Naive thymus-derived CD8-positive, alpha-beta T cell (primary cell): Measurements from ENCODE around the gene RAB40AL. TPM values are rescaled to one million over a fixed set of nuclear protein-coding genes. Genes with fewer than 3 reads are reported as not detected.
A peak's percentile ranks its signal among the peaks of the same experiment; 100 is the strongest.
"Not testable (repeated sequence)": the region's sequence is repeated elsewhere in the genome, so short reads cannot be mapped to it uniquely, and the experiment has no call there.

Experiments
- ATAC-seq, 2 donors: fragments of 150-1000 bp; cut with Tn5 transposase in 1 of 2; sonication (Bioruptor Pico), chemical (Tn5 transposase) in 1 of 2; 1 replicate in 1 of 2; 2 replicates in 1 of 2; pipeline ENCODE4 v1.10.0; 2021; ENCODE audit warnings: mild to moderate bottlenecking in 2 of 2, moderate library complexity in 2 of 2
- POLR2A ChIA-PET: fragments of 350-600 bp; sonication (Branson Sonifier 250); formaldehyde crosslinking; loops from one replicate; lab custom pipeline; 2021; ENCODE audit warnings: antibody characterized with exemption; lab: Charles Lee
- DNase-seq, 10 donors: peaks; one replicate each; pipeline versions ENCODE4 v3.0.0 to v3.0.0-alpha.2; 2020 to 2022
- H3K27ac Mint-ChIP-seq, 10 donors: one replicate each; pipeline ENCODE4 v1.8.0; 2020 to 2022; ENCODE audit warnings: mild to moderate bottlenecking in 10 of 10, mixed read lengths in 10 of 10, moderate library complexity in 4 of 10, inconsistent platforms in 1 of 10
- H3K27me3 Mint-ChIP-seq, 5 donors: one replicate each; pipeline ENCODE4 v1.8.0; 2021 to 2022; ENCODE audit warnings: mixed read lengths in 5 of 5
- H3K36me3 Mint-ChIP-seq, 3 donors: one replicate each; pipeline ENCODE4 v1.8.0; 2020 to 2022; ENCODE audit warnings: mixed read lengths in 3 of 3, mild to moderate bottlenecking in 2 of 3, inconsistent platforms in 1 of 3
- H3K4me1 Mint-ChIP-seq, 4 donors: one replicate each; pipeline ENCODE4 v1.8.0; 2021 to 2022; ENCODE audit warnings: mixed read lengths in 4 of 4
- H3K4me3 Mint-ChIP-seq, 10 donors: one replicate each; pipeline ENCODE4 v1.8.0; 2020 to 2022; ENCODE audit warnings: mild to moderate bottlenecking in 10 of 10, mixed read lengths in 10 of 10, moderate library complexity in 6 of 10, inconsistent platforms in 1 of 10
- H3K9me3 Mint-ChIP-seq, 9 donors: one replicate each; pipeline ENCODE4 v1.8.0; 2020 to 2022; ENCODE audit warnings: mixed read lengths in 9 of 9, mild to moderate bottlenecking in 3 of 9, inconsistent platforms in 1 of 9, moderate library complexity in 1 of 9
- polyA plus RNA-seq, 3 donors: library from polyadenylated mRNA; unstranded; fragments of 300-500 nt; fragmentation: Illumina TruSeq; gene quantifications; one replicate each; pipeline ENCODE4 v1.2.3, GENCODE V29; 2021
- total RNA-seq, 8 experiments: library from RNA in 2 of 8; stranded (reverse) in 2 of 8; gene quantifications; one replicate each; pipeline ENCODE4 v1.2.3 and lab custom pipeline; 2021 to 2026

Gene RAB40AL, protein sequence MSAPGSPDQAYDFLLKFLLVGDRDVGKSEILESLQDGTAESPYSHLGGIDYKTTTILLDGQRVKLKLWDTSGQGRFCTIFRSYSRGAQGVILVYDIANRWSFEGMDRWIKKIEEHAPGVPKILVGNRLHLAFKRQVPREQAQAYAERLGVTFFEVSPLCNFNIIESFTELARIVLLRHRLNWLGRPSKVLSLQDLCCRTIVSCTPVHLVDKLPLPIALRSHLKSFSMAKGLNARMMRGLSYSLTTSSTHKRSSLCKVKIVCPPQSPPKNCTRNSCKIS
- total RNA-seq: under 1 TPM in 1 of 2 experiments, not detected in 1; 0.96 TPM
- polyA plus RNA-seq: not detected
- total RNA-seq (lab: John Stamatoyannopoulos, UW): 0 to 0.25 (median 0) reads per million in 6 experiments

DNA sequence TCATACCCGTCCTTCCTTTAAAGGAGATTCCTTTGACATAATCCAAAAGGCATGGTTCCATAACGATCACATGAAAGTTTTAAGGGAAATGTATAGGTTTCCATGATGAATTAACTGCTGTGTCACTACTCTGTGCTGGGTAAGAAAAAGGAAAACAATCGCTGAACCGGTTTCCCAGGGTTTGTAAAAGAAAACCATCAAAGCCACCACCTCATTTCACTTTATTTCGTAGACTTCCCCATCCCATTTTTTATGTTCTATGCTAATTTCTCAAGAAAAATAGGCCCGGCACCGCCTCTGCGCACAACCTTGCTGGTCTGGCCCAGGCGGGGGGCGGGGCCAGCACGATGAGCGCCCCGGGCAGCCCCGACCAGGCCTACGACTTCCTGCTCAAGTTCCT, at the start of gene RAB40AL:
Gene RAB40AL, plus strand, starts transcription at position 301 of the 400 bp plus-strand sequence. Its CDS starts 47 bp downstream, at position 348.
- POLR2A ChIA-PET, H3K27me3 Mint-ChIP-seq, H3K4me3 Mint-ChIP-seq, H3K9me3 Mint-ChIP-seq, H3K36me3 Mint-ChIP-seq, ATAC-seq, H3K27ac Mint-ChIP-seq, H3K4me1 Mint-ChIP-seq, DNase-seq: not testable (repeated sequence)

DNA sequence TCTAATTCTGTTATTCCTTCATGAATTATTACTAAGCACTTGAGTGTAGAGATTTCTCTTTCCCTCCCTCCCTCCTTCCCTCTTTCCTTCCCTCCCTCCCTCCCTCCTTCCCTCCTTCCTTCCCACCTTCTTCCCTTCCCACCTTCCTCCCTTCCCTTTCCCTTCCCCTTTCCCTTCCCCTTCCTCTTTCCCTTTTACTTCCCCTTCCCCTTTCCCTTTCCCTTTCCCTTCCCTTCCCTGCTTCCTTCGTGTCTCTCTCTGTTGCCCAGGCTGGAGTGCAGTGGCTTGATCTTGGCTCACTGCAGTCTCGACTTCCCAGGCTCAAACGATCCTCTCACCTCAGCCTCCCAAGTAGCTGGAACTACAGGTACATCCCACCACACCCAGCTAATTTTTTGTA, 49.4 kb upstream of the RAB40AL start:
- H3K9me3 Mint-ChIP-seq: no peaks in the 10 kb centered on the region
- H3K27ac Mint-ChIP-seq: no peak overlapping the region
- no peak overlapping the region for H3K4me3 Mint-ChIP-seq
- peaks cover 0 to 7% (median 2%) of the 10 kb centered on the region in 3 donors for H3K36me3 Mint-ChIP-seq
- H3K4me1 Mint-ChIP-seq: no peaks in the 10 kb centered on the region
- no peaks in the 10 kb centered on the region for H3K27me3 Mint-ChIP-seq
- POLR2A ChIA-PET: no interaction called here
- ATAC-seq: no peak
- no peak for DNase-seq

DNA sequence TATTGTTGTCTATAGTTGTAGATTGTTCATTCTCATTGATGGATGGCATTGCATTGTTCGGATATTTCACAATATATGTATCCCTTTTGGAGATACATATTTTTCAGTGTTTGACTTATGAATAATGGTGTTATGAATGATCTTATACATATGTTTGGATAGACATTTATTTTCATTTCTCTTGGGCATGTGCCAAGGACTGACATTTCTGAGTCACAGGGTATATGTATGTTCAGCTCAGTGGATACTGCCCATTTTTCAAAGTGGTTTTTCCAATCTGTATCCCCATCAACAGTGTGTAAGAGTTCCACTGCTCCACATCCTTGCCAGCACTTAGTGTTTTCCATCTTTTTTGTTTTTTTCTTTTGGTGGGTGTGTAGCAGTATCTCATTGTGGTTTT, 45.0 kb upstream of the RAB40AL start:
- no peaks in the 10 kb centered on the region for H3K27me3 Mint-ChIP-seq
- H3K9me3 Mint-ChIP-seq: no peaks in the 10 kb centered on the region
- POLR2A ChIA-PET: no interaction called here
- DNase-seq (no peak), ATAC-seq (no peak)
- peaks cover 0 to 5% (median 0%) of the 10 kb centered on the region in 3 donors for H3K36me3 Mint-ChIP-seq
- no peaks in the 10 kb centered on the region for H3K4me1 Mint-ChIP-seq
- no peak overlapping the region for H3K27ac Mint-ChIP-seq
- no peak overlapping the region for H3K4me3 Mint-ChIP-seq

DNA sequence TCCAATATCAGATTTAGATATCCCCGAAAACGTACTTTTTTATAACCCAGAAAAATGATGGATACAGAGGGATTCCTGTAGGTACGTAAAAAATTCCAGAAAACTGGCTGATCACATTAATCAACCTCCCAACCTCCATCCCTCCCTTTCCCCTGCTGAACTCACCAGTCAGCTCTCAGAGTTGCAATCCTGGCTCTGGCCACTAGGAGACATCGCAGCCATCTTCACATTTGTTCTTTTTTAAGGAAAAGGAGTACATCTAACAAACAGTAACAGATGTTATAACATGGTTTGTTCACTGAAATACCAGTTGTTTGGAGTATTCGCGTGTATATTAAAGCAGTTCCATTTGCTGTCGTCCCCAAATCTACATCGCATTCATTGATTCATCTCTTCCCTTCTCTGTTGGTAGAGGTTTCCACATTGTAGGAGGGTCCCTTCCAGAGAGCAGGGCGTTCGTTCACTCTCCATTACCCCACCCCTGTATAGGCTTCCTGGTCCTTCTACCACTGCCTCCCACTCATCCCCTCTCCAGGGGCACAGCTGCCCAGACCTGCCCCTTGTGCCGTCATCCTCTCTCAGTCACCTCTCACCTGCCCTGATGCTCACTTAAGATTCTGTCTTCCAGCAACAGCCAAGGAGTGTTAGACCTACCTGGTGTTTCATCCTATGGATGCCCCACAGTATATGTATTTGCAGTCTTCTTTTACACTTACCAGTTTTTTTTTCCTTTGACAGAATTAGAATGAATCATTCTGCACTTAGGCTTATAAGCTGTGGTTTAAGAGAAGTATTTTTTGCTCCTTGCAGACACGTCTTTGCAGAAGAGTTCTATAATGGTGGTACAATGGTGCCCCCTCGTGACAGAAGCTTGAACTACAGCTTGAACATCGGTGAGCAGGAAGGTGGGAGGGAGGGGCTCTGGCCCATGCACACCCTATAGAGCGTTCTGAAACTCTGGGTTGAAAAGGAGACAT, 36.8 kb upstream of the RAB40AL start:
- Mint-ChIP-seq H3K27ac (peak overlapping the region in 1 of 10 donors; percentile 14), H3K27me3 (no peaks in the 10 kb centered on the region), H3K4me3 (peak overlapping the region in 6 of 10 donors; percentile 5 to 48 (median 40)), H3K4me1 (peaks cover 6 to 8% (median 7%) of the 10 kb centered on the region in 4 donors), H3K9me3 (peaks cover 0 to 2% (median 0%) of the 10 kb centered on the region in 9 donors), H3K36me3 (peaks cover 0 to 11% (median 4%) of the 10 kb centered on the region in 3 donors)
- DNase-seq: peak; percentile 36 to 79 (median 66)
- POLR2A ChIA-PET: no interaction called here
- ATAC-seq: peak; percentile 73 to 90

DNA sequence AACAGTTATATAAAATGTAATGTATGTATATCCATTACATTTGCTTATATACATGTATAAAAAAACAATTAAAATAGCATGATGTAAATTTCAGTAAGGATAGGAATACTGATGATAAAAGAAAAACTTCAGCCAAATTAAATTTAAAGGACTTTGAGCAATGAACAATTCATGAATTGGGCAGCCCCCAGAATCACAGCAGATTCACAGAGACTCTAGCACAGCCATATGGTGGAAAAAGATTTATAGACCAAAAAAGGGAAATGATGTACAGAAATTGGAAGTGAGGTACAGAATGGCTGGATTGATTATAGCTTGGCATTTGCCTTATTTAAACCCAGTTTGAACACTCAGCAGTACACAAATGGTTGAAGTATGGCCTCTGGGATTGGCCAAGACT, 34.7 kb upstream of the RAB40AL start:
- no peak overlapping the region for H3K27ac Mint-ChIP-seq

DNA sequence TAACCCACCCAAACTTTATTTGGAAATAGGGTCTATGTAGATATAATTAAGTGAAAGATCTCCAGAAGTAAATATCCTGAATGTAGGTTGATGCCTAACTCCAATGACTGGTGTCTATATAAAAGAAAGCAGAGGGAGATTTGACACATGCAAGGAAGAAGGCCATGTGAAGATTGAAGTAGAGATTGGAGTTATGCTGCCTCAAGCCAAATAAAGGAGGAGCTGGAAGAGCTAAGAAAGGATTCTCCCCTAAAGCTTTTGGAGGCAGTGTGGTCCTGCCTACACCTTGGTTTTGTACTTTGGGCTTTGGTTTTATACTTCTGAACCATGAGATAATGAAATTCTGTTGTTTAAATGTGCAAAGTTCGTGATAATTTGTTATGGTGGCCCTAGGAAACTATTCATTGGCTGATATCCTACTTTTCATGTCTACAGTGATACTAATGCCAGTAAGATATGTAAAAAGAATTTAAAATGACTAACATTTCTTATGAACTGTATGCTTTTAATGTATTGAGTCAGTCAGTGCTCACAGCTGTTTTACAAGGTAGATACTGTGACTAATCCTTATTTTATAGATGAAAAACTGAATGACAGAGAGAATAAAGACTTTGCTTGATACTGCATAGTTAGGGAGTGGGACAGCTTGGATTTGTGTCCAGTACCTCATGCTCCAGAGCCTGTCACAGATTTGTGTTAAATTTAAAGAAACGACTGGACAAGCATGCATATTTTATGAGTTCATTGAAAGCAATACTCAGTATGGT, 5.9 kb upstream of the RAB40AL start:
- POLR2A ChIA-PET: no interaction called here
- Mint-ChIP-seq H3K27me3 (no peaks in the 10 kb centered on the region), H3K4me1 (no peaks in the 10 kb centered on the region), H3K27ac (no peak overlapping the region), H3K9me3 (no peaks in the 10 kb centered on the region), H3K4me3 (no peak overlapping the region), H3K36me3 (no peaks in the 10 kb centered on the region)
- no peak for DNase-seq
- ATAC-seq: no peak

More for the DNA sequence above, 34.7 kb upstream of the RAB40AL start:
- Mint-ChIP-seq H3K4me3 (no peak overlapping the region), H3K36me3 (peaks cover 0 to 26% (median 12%) of the 10 kb centered on the region in 3 donors), H3K9me3 (peaks cover 0 to 2% (median 0%) of the 10 kb centered on the region in 9 donors), H3K4me1 (peaks cover 6 to 8% (median 7%) of the 10 kb centered on the region in 4 donors), H3K27me3 (no peaks in the 10 kb centered on the region)
- POLR2A ChIA-PET: no interaction called here
- ATAC-seq (no peak), DNase-seq (no peak)

DNA sequence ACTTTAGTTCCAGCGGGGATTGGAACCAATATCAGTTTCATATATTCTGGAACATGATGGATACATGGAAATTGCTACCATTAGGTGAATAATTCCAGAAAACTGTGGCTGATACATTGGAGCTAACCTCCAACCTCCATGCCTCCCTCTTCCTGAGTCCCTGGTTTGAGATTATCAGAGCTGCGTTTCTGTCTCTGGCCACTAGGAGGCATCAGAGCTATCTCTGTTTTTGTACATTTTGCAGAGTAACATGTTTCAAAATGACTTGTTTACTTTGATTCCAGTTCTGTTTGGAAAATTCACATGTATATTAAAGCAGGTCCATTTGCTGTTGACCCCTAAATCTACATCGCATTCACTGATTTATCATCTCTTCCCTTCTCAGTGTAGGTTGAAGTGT, 2.4 kb upstream of the RAB40AL start:
- ATAC-seq: no peak
- Mint-ChIP-seq H3K36me3 (no peaks in the 10 kb centered on the region), H3K9me3 (no peaks in the 10 kb centered on the region), H3K27me3 (no peaks in the 10 kb centered on the region), H3K4me1 (no peaks in the 10 kb centered on the region), H3K27ac (no peak overlapping the region), H3K4me3 (no peak overlapping the region)
- DNase-seq: peak in 6 of 10 donors; percentile 2 to 61 (median 20)
- POLR2A ChIA-PET: no interaction called here

DNA sequence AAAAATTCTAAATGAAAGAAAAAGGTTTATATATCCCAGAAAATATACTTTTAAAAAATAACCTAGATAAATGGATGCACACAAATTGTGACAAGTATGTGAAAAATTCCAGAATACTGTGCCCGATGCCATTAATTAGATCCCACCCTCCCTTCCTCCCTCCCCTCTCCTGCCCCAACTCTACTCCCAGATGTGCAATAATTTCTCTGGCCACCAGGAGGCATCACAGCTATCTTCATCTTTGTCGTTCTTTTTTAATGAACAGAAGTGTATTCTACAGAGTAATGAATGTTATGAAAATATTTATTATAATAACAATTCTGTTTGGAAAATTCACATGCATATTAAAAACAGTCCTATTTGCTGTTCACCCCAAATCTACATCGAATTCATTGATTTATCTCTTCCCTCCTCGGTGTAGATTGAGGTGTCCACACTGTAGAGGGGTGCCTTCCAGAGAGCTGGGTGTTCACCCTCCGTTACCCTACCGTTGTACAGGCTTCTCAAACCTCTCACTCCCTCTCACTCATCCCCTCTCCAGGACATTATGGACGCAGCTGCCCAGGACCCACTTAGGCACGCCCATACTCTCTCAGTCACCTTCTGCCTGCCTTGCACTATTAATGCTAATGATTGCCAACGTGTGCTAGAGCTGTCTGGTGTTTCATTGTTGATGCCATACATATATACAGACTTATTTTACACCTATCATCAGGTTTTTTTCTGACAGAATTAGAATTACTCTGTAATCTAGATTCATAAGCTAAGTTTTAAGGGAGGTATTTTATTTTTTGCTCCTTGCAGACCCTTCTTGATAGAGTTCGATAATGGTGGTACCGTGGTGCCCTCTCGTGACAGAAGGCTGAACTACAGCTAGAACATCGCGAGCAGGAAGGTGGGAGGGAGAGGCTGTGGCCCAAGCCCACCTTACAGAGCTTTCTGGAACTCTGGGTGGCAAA, 14.1 kb downstream of the RAB40AL start:
- H3K4me1 Mint-ChIP-seq: peaks cover 2 to 8% (median 4%) of the 10 kb centered on the region in 4 donors
- DNase-seq: peak; percentile 22 to 66 (median 46)
- H3K27me3 Mint-ChIP-seq: peaks cover 0 to 3% (median 0%) of the 10 kb centered on the region in 5 donors
- no peaks in the 10 kb centered on the region for H3K36me3 Mint-ChIP-seq
- peak overlapping the region in 2 of 10 donors; percentile 5 to 57 for H3K27ac Mint-ChIP-seq
- POLR2A ChIA-PET: no interaction called here
- ATAC-seq: peak; percentile 74 to 79
- H3K9me3 Mint-ChIP-seq: no peaks in the 10 kb centered on the region
- peak overlapping the region; percentile 56 to 87 (median 76) for H3K4me3 Mint-ChIP-seq

DNA sequence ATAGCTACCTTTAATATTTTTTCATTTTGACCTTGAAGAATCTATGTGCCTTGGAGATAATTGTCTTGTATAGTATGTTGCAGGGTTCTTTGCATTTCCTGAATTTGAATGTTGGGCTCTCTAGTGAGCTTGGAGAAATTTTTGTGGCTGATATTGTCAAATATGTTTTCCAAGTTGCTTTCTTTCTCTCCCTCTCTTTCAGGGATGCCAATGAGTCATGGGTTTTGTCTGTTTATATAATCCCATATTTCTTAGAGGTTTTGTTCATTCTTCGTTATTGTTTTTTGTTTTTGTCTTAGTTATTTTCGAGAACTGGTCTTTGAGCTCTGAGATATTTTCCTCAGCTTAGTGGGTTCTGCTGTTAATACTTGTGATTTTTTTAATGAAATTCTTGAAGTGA, 20.7 kb downstream of the RAB40AL start:
- no peak overlapping the region for H3K4me3 Mint-ChIP-seq
- no peak for DNase-seq
- POLR2A ChIA-PET: no interaction called here
- no peaks in the 10 kb centered on the region for H3K9me3 Mint-ChIP-seq
- no peak for ATAC-seq
- no peaks in the 10 kb centered on the region for H3K4me1 Mint-ChIP-seq
- H3K27ac Mint-ChIP-seq: no peak overlapping the region
- H3K36me3 Mint-ChIP-seq: no peaks in the 10 kb centered on the region
- H3K27me3 Mint-ChIP-seq: peaks cover 0 to 3% (median 0%) of the 10 kb centered on the region in 5 donors

DNA sequence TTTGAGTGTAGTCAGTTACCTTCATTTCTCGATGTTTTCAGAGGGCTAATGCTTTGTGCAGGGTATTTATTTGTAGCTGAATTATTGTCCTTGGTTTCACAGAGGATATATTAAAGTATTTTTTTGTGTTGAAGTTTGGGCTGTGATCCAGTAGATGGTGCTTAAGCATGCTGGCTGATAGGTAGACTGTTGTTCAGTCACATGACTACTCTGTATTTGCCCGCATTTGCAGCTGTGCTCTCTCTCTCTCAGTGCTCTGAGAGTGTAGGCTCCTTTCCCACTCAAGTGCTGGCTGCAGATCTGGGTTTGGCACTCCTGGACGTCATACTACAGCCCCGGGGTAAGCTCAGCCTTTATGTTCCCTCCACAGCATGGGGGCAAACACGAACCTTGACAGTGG, 21.7 kb downstream of the RAB40AL start:
- Mint-ChIP-seq H3K27ac (no peak overlapping the region), H3K9me3 (no peaks in the 10 kb centered on the region), H3K4me1 (no peaks in the 10 kb centered on the region), H3K27me3 (peaks cover 0 to 3% (median 0%) of the 10 kb centered on the region in 5 donors), H3K4me3 (no peak overlapping the region), H3K36me3 (no peaks in the 10 kb centered on the region)
- DNase-seq: no peak
- POLR2A ChIA-PET: no interaction called here
- ATAC-seq: no peak

DNA sequence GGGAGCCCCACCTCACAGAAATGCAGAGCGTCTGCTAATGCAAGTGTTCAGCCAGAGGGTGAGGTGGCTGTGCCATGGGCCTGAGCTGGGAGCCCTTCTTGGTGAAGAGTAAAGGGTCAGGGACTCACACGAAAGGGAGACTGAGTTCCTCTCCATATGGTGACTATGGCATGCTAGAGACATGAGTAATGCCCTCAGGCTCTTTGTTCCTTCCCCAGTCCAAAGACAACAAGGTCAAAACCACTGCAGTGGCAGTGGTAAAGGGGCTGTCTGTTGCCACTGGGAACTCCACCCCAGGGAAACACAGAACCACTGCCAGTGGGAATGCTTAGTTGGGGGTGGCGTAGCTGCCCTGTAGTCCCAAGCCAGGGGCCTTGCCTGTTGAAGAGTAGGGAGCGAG, 22.4 kb downstream of the RAB40AL start:
- H3K9me3 Mint-ChIP-seq: no peaks in the 10 kb centered on the region
- no peak for ATAC-seq
- H3K27ac Mint-ChIP-seq: no peak overlapping the region
- no peak overlapping the region for H3K4me3 Mint-ChIP-seq
- no peak for DNase-seq
- peaks cover 0 to 3% (median 0%) of the 10 kb centered on the region in 5 donors for H3K27me3 Mint-ChIP-seq
- POLR2A ChIA-PET: no interaction called here
- H3K36me3 Mint-ChIP-seq: no peaks in the 10 kb centered on the region
- no peaks in the 10 kb centered on the region for H3K4me1 Mint-ChIP-seq
